Nucleus accumbens (tissue), 56 donors: ENCODE measurements around the gene BIRC2.
"Not testable (repeated sequence)": the region's sequence is repeated elsewhere in the genome, so short reads cannot be mapped to it uniquely, and the experiment has no call there.

ENCODE experiments used
- DNase-seq, 56 donors: peaks; one replicate each; lab custom pipeline; 2025; lab: John Stamatoyannopoulos, UW

Gene BIRC2

DNA sequence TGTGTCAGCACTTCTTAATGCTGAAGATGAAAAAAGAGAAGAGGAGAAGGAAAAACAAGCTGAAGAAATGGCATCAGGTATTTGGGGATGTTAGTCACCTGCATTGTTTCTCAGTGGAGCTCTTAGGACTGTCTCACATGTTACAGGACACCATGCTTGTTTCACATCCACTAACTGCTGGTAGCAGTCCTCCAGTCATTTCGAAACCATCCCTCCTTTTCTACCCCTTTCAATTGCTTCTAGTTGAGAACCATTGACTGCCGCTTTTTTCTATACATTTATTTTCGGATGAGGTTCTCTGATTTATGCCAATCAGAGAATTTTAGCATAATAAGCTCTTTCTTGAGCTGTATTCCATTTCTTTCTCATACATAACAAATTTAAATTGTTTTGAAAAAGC is 21.5 kb downstream of the BIRC2 start:
- no peak for DNase-seq

DNA sequence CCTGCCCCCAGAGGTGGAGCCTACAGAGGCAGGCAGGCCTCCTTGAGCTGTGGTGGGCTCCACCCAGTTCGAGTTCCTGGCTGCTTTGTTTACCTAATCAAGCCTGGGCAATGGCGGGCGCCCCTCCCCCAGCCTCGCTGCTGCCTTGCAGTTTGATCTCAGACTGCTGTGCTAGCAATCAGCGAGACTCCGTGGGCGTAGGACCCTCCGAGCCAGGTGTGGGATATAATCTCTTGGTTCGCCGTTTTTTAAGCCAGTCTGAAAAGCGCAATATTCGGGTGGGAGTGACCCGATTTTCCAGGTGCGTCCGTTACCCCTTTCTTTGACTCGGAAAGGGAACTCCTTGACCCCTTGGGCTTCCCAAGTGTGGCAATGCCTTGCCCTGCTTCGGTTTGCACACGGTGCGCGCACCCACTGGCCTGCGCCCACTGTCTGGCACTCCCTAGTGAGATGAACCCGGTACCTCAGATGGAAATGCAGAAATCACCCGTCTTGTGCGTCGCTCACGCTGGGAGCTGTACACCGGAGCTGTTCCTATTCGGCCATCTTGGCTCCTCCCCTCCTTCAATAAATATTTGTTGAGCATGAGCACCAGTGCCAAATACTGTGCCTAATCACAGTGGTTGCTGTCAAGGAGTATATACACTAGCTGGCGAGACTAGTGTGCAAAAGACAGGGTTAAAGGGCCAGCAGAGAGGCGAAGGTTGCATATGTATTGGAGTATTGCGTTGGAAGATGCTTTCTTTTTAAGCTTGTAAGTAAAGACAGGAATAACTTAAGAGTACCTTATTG is 27.8 kb downstream of the BIRC2 start:
- not testable (repeated sequence) for DNase-seq

DNA sequence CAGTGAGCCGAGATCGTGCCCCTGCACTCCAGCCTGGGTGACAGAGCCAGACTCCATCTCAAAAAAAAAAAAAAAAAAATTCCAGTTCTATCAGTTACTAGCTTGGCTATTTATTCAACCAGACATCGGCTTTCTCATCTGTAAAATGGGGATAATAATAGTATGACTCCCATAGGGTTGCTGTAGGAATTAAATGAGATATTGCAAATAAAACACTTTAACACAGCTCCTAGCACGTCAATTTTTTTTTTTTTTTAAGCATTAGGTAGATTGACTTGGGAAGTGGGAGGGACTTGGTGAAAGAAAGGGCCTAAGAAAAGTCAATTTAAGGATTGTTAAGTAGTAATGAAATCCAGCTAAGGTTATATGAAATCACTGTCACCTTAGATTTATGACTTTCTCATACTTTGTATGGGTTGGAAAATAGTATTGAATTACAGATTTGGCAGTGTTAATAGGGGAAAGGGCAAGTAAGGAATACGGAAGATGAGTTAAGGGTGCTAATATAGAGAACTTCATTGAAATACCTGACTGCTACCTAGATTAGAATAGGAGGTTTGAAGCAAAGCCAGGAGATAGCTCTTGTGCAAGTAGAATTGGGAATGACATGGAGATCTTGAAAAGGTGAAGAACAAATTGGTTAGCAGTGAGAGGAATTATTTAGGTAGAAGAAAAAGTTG is 28.8 kb downstream of the BIRC2 start:
- no peak for DNase-seq

DNA sequence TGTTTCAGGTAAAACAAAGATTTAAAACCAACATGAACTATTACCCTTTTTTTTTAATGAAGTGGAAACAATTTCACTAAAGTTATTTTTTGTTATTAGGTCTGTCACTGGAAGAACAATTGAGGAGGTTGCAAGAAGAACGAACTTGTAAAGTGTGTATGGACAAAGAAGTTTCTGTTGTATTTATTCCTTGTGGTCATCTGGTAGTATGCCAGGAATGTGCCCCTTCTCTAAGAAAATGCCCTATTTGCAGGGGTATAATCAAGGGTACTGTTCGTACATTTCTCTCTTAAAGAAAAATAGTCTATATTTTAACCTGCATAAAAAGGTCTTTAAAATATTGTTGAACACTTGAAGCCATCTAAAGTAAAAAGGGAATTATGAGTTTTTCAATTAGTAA is 30.9 kb downstream of the BIRC2 start:
- no peak for DNase-seq

DNA sequence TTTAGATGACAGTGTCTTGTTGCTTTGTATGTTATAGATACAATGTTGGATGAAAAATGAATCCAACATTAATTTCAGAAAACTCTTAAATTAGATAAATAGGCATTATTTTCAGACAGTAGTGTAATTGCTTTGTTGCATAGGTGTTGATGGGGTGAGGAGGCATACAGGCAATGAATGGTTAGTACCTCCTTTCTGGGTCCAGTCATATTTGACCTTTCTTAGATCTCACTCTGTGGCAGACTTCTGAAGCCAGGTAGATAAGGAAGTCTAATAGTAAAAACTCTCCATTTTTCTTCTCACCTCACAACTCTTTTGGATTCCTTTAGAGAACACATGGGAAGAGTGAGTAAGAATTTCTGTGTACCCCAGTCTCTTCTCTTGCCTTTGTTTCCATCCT is 31.8 kb downstream of the BIRC2 start:
- no peak for DNase-seq

DNA sequence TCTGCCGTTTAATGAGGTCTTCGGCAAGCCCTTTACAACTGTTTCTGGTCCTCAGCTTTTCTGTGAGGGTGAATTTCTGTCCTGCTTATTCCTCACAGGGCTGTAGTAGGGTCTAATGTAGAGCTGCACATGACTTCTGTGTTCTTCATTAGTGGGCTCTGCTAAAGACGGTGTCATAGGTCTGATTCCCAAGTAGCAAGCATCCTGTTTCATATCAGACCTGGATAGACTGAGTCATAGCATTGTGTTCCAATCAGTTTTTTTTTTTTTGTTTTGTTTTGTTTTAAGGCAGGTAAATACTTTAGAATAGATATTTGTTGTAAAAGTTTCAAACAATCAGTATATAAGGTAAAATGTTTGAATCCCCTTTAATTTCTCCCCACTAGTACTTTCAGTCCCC is 35.4 kb downstream of the BIRC2 start:
- no peak for DNase-seq

DNA sequence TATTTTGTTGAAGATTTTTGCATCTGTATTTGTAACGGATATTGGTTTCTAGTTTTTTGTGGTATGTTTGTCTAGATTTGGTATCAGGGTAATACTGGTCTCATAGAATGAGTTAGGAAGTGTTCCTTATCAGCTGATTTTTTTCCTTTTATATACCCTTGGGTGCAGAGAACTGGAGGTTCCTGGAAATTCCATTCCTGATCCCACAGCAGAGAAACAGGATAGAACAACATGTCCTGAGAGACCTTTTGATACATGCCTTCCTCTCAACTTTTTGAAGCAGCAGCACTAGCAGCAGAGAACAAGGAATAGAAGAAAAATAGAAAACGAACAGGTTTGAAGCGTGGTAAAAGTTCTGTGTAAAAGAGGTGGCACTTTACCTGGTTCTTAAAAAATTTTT is 36.8 kb downstream of the BIRC2 start:
- DNase-seq: no peak

DNA sequence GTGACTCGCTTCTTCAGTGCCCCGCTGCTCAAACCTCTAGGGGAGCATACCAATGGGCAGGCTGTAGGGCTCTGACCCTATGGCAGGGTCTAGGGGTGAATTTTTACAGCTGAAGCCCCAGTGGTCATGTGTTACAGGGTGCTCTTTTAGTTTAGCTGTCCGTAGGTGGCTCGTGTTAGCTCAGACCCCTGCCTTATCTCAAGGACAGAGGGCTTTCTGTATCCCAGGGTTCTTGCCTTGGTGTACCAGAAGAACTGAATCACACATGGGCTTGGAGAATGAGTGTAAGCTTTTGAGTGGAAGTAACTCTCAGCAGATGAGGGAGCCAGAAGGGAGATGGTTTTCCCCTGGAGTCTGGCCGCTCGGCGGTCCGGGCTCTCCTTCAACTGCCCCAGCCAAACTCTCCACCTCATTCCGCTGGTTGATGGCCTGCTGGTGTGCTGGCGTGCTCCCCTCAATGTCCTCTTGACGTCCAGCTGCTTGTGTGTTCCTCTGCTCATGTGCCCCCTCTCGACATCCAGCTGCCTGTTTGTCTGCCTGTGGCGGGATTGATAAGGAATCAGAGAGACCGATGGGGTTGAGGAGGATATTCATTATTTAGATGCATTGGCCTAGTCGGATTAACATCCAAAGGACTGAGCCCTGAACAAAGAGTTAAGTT is 37.5 kb downstream of the BIRC2 start:
- no peak for DNase-seq

DNA sequence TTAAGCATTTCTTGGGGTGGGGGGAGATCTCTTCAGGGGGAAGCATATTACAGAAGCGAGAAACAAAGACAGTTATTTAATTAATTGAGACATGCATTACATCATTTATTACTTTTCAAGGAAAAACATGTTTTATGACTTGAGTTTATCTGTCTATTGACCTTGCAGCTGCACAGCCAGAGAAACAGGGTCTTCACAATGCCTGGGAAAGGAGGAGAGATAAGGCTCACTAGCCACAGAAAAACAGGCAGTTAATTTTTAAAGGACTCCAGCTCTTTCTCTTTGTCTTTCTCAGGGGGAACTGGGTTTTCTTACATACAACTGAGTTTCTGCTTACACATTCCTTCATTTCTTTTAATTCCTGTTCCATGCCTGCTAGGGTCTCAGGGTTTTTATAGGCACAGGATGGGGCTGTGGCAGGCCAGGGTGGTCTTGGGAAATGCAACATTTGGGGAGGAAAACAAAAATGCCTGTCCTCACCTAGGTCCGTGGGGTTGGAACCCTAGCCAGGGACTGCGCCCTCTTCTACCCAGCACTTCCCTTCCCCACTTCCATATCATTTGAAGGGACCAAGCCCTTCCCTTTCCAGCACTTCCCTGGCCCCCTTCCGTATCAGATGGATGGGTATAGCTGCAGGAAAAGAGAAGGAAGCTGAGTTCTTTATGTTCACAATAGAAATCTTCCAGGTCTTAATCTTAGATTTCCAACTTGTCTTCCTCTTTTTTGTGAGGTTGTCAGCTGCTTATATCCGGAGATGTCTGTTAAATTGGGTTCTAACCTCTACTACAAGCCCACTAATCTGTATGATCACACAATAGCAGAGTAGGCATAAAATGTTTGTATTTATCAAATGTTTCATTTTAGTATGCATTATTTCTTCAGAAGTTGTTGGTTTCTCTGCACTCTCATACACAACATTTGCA is 38.3 kb downstream of the BIRC2 start:
- no peak for DNase-seq

DNA sequence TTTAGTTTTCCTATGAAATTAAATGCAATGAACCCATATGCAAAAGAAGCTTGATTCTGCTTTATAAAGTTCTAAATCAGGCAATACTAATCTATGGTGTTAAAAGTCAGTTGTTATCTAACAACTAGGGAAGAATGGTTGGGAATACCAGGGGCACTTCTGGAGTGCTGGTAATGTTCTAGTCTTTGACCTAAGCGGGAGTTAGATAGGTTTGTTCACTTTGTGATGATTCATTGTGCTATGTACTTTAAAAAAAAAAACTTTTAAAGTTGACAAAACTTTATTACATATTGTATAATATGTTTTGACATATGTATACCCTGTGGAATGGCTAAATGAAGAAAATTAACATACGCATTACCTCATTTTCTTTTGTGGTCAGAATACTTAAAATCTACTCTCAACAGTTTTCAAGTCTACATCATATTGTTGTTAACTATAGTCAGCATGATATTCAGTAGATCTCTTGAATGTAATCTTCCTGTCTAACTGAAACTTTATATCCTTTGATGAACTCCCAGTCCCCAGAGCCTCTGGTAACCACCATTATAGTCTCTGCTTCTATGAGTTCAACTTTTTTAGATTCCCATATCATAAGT is 39.2 kb downstream of the BIRC2 start:
- DNase-seq: no peak

DNA sequence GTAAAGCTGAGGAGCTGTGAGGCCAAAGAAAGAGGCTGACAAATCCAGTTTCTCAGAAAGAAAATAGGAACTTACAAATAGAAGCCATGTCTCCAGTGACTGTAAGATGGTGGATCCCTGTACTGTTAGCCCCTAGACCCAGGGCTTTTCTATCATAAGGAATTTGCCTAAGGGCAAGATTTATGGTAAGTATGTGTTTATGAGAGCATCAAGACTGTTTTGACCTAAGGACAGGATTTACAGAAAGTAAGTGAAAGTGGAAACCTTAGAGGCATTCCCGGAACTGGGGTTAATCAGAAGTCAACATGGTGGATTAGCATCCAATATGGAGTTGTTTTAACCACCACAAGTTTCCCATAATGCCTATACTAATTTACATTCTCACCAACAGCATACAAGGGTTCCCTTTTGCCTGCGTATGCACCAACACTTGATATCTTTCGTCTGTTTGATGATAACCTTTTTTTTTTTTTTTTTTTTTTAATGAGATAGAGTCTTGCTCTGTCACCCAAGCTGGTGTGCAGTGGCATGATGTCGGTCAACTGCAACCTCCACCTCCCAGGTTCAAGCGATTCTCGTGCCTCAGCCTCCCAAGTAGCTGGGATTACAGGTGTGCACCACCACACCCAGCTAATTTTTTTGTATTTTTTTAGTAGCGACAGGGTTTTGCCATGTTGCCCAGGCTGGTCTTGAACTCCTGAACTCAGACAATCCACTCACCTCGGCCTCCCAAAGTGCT is 40.2 kb downstream of the BIRC2 start:
- DNase-seq: no peak

DNA sequence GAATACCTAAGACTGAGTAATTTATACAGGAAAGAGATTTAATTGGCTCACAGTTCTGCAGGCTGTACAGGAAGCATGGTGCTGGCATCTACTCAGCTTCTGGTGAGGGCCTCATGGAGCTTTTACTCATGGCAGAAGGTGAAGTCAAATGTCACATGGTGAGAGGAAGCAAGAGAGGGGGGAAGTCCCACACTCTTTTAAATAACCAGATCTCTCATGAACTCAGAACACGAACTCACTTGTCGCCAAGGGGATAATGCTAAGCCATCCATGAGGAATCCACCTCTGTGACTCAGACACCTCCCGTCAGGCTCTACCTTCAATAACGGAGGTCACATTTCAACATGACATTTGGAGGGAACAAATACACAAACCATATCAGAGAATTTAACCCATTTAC is 42.2 kb downstream of the BIRC2 start:
- no peak for DNase-seq

DNA sequence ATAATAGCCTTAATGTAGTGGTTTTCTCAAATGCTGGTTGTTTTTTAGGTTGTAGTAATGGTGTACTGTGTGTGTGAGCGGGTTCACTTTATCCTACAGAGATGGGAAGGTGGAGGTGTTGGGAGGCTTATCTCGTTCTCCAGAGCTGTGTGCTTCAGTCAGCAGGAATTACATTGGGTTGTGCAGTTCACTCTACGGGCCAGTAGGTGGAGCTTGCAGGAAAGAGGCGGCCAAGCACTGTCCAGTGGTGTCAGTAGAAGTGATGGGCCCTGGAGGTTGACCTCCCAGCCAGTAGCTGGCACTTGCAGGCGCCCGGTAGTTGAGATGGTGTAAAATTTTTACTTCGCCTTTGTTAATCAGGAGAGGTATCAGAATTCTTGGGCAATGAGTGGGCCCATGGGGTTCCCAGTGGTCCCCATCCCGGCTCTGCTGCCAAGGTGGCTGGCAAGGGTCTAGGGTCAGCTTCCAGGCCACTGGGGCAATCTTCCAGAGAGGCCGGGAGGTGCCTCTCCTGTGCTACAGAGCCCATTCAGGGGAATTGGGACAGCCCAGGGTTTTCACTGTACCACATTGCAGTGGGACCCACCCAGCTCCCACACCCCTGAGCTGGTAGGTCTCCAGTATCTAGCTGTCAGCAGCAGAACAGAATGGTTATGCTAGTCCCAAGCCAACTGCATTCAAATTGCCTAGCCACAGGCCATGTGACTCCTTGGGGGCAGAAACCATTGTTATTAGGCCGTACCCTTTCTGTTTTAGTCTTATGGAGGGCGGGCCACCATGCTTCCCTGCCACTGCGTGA is 43.9 kb downstream of the BIRC2 start:
- peak in 46 of 56 donors; percentile 10 to 82 (median 53) for DNase-seq

DNA sequence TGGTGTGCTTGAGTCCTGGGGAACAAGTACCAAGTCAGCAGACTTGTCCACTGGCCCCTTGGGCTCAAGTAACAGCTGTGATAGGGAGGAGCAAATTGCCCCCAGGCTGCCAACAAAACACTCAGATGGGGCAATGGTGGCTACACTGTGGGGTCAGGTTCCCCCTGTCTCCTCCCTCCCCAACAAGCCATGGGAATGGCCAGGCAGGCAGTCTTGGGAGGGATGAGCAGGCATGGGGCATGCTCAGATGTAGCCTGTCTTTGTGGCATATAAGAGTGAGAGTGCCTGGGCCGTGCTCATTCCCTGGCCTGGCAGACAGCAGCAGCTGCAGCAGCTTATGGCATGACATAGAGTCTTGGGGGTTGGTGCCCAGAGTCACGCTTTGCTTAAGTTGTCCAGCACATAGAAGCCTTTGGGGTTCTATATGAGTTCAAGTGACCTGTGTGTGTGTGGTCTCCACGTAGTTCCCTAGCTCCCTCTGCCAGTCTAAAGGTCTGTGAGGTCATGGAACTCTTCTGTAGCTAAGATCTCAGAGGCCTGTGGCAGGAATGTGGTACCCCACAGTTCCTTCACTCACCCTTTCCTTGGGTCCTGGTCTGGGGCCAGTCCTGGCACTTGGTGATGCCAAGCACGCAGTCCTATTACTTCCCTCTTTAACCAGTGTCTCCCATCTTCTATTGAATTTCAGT is 44.7 kb downstream of the BIRC2 start:
- DNase-seq: peak in 1 of 56 donors; percentile 15

DNA sequence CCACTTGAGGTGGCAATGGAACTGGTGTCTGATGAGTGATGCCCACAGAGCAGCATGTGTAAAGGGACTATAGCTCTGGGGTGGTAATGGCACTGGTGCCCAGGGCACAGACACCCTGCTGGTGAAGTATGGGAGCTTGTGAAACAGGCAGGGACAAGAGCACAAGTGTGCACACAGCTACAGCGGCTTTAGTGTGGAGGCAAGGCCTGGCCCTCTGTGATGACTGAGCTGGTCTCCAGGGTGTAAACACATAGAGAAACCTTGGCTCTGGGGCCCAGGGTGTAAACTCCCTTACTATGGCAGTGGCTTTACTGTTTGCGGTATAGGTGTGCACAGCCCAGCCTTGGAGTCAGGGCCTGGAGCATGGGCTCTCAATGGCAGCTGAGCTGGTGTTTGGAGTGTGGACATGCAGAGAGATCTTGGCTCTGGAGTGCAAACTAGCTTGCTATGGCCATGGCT is 46.3 kb downstream of the BIRC2 start:
- no peak for DNase-seq

DNA sequence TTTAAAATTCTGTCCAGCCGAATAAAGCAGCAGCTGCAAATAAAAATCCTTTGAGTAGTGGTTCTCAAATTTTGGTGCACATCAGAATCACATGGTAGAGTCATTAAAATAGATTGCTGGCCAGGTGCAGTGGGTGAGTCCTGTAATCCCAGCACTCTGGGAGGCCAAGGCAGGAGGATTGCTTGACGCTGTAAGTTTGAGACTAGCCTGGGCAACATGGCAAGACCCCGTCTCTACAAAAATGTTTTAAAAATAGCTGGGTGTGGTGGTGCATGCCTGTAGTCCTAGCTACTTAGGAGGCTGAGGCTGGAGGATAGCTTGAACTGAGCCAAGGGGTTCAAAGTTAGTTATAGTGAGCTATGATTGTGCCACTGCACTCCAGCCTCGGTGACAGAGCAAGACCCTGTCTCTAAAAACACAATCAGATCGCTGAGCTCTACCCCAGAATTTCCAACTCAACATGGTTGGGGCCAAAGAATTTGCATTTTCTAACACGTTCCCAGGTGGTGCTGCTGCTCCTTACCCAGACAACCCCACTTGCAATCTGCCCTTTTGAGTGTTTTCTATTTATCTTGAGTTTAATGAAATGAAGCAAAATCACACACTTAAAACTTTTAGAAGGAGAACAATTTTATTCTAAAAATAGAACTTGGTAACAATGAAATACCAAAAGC is 48.8 kb downstream of the BIRC2 start:
- DNase-seq: no peak
